ENCODE measurements around the gene GALNT7.

DNA sequence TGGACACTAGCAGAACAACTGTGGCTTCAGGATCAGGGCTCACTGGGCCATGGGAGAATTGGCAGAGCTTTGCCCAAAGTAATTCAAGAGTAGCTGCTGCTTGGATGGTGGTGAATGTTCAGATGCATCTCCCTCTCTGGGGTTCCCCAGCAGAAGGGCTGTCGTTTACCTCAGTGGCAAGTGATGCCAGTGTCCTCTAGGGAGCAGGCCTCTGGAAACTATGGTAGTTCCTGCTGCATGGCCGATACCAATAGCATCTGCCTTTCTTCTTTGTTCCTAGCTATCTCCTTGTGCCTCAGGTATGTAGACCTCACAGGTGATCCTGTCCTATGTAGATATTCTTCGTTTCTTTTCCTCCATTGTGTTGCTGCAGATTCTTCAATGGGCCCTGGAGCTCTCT is 139.2 kb downstream of the GALNT7 start:
- no peak for TF ChIP-seq POLR2A (IDR thresholded peaks at IDR 0.05; ENCODE audit: low read depth, low read length)
- TF ChIP-seq, protein P1, sequence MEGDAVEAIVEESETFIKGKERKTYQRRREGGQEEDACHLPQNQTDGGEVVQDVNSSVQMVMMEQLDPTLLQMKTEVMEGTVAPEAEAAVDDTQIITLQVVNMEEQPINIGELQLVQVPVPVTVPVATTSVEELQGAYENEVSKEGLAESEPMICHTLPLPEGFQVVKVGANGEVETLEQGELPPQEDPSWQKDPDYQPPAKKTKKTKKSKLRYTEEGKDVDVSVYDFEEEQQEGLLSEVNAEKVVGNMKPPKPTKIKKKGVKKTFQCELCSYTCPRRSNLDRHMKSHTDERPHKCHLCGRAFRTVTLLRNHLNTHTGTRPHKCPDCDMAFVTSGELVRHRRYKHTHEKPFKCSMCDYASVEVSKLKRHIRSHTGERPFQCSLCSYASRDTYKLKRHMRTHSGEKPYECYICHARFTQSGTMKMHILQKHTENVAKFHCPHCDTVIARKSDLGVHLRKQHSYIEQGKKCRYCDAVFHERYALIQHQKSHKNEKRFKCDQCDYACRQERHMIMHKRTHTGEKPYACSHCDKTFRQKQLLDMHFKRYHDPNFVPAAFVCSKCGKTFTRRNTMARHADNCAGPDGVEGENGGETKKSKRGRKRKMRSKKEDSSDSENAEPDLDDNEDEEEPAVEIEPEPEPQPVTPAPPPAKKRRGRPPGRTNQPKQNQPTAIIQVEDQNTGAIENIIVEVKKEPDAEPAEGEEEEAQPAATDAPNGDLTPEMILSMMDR (IDR thresholded peaks at IDR 0.05; ENCODE audit: extremely low read depth in 1 of 2, insufficient read depth in 1 of 2, low read depth in 1 of 2, low read length in 2 of 2) = no peak
- TF ChIP-seq MYC (IDR thresholded peaks at IDR 0.05; ENCODE audit: low read depth, low read length) = no peak
- no peak for TF ChIP-seq FOS (IDR thresholded peaks at IDR 0.05; ENCODE audit: borderline replicate concordance, insufficient read depth, low read length)
- TF ChIP-seq EZH2 (IDR thresholded peaks at IDR 0.05; ENCODE audit: borderline replicate concordance, low read depth, low read length, severe bottlenecking) = no peak

All from endothelial cell of umbilical vein (primary cell).